GM23338 (cell line): Measurements from ENCODE around the gene GRIN1. TPM values are rescaled to one million over a fixed set of nuclear protein-coding genes. Genes with fewer than 3 reads are reported as not detected.

ENCODE experiments used
- STAT1 ChIP-seq: IDR thresholded peaks from one replicate; pipeline ENCODE4 v1.6.1; 2016; ENCODE audit warnings: antibody characterized with exemption; ENCODE audit not compliant: unreplicated experiment
- microRNA-seq: library from miRNA; unstranded; fragments of <30 nt; microRNA quantifications from one replicate; pipeline ENCODE4, GENCODE V29; 2017
- polyA plus RNA-seq: library from polyadenylated mRNA; unstranded; fragments of >200 nt; fragmentation: Nextera tagmentation; extraction: Ambion mirVana; gene quantifications from 2 replicates; pipeline ENCODE4 v1.2.1, GENCODE V29; 2016
- small RNA-seq: library from RNA; depleted of rRNA; stranded (forward); fragments of <200 nt; gene quantifications from one replicate; pipeline ENCODE3, GENCODE V24; 2014; ENCODE audit warnings: low replicate concordance
- total RNA-seq: library from RNA; depleted of rRNA; stranded (reverse); fragments of >200 nt; shearing (Covaris generic); gene quantifications from 2 replicates; pipeline ENCODE4 v1.2.3, GENCODE V29; 2014; rRNA removed

The GRIN1 gene
- total and polyA plus RNA-seq, 2 experiments from 2014 or later, result 2.7 to 5.5 TPM

DNA sequence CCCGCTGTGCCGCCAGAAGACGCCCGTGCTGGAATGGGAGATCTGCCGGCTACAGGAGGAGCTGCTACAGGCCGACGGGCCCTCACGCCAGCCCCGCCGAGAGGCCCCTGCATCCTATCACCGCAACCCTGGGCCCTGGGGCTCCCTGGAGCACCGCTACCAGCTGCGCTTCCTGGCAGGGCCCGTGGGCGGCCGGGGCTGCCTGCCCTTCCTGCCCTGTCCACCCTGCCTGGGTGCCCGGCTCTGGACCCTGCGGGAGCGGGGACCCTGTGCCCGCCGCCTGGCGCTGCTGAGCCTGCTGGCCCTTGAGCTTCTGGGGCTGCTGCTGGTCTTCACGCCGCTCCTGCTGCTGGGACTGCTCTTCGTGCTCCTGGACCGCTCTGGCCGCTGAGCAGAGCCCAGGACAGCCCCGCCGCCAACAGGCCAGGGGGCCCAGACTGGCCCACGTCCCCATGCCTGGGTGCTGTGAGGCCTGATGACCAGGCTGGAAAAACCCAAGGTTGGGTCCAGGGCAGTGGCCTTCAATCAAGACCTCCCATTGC is 79.3 kb downstream of the GRIN1 start (continued):
- no peak for TF ChIP-seq STAT1

Small RNAs within 50 kb of the gene (microRNA-seq; reads per million reads assigned to microRNA genes)
- not detected for gene MIR3621

Small RNAs within 50 kb of the gene (small RNA-seq; reads per million reads assigned to genes)
- gene MIR3621 (not detected), gene RF00153 (not detected)

Other genes with a start within 250 kb of the GRIN1 start
Only the 30 nearest of the 31 such genes appear.
- gene C8G, start 193.9 kb upstream of the GRIN1 start, total RNA-seq, result not detected in 2 replicates
- not detected in 2 replicates for gene C8G, start 193.9 kb upstream of the GRIN1 start, polyA plus RNA-seq
- gene LCN12, start 186.9 kb upstream of the GRIN1 start, total RNA-seq, result 0.69 and 2.6 TPM in 2 replicates
- 0.39 and 0.68 TPM in 2 replicates for gene LCN12, start 186.9 kb upstream of the GRIN1 start, polyA plus RNA-seq
- gene PTGDS, start 161.7 kb upstream of the GRIN1 start, total RNA-seq, result 1.9 TPM in 1 of 2 replicates, not detected in the other
- gene PTGDS, start 161.7 kb upstream of the GRIN1 start, polyA plus RNA-seq, result 3.1 and 5.9 TPM in 2 replicates
- not detected in 2 replicates for gene LCNL1, start 156.2 kb upstream of the GRIN1 start, total RNA-seq
- gene LCNL1, start 156.2 kb upstream of the GRIN1 start, polyA plus RNA-seq, result 0.11 and 0.14 TPM in 2 replicates
- 33.9 and 71.5 TPM in 2 replicates for gene PAXX, start 146.7 kb upstream of the GRIN1 start, total RNA-seq
- 86.0 and 88.3 TPM in 2 replicates for gene PAXX, start 146.7 kb upstream of the GRIN1 start, polyA plus RNA-seq
- 0.56 TPM in 1 of 2 replicates, not detected in the other for gene CLIC3, start 142.6 kb upstream of the GRIN1 start, total RNA-seq
- gene CLIC3, start 142.6 kb upstream of the GRIN1 start, polyA plus RNA-seq, result 0.53 and 0.57 TPM in 2 replicates
- gene ABCA2, start 110.9 kb upstream of the GRIN1 start, total RNA-seq, result 14.2 and 16.0 TPM in 2 replicates
- gene ABCA2, start 110.9 kb upstream of the GRIN1 start, polyA plus RNA-seq, result 5.6 and 7.0 TPM in 2 replicates
- not detected in 2 replicates for gene FUT7, start 107.1 kb upstream of the GRIN1 start, total RNA-seq
- not detected in 2 replicates for gene FUT7, start 107.1 kb upstream of the GRIN1 start, polyA plus RNA-seq
- 26.2 and 34.3 TPM in 2 replicates for gene NPDC1, start 93.0 kb upstream of the GRIN1 start, total RNA-seq
- 35.5 and 36.7 TPM in 2 replicates for gene NPDC1, start 93.0 kb upstream of the GRIN1 start, polyA plus RNA-seq
- 1.1 and 1.9 TPM in 2 replicates for gene ENTPD2, start 85.1 kb upstream of the GRIN1 start, total RNA-seq
- gene ENTPD2, start 85.1 kb upstream of the GRIN1 start, polyA plus RNA-seq, result 1.8 and 2.9 TPM in 2 replicates
- 55.1 and 60.3 TPM in 2 replicates for gene SAPCD2, start 68.6 kb upstream of the GRIN1 start, total RNA-seq
- 13.4 and 14.5 TPM in 2 replicates for gene SAPCD2, start 68.6 kb upstream of the GRIN1 start, polyA plus RNA-seq
- gene UAP1L1, start 61.6 kb upstream of the GRIN1 start, total RNA-seq, result 5.5 and 8.1 TPM in 2 replicates
- gene UAP1L1, start 61.6 kb upstream of the GRIN1 start, polyA plus RNA-seq, result 2.5 and 3.4 TPM in 2 replicates
- 35.7 and 39.9 TPM in 2 replicates for gene MAN1B1, start 52.2 kb upstream of the GRIN1 start, total RNA-seq
- gene MAN1B1, start 52.2 kb upstream of the GRIN1 start, polyA plus RNA-seq, result 15.7 and 18.2 TPM in 2 replicates
- 9.7 and 19.7 TPM in 2 replicates for gene DPP7, start 24.4 kb upstream of the GRIN1 start, total RNA-seq
- gene DPP7, start 24.4 kb upstream of the GRIN1 start, polyA plus RNA-seq, result 25.2 and 26.8 TPM in 2 replicates
- gene LRRC26, start 30.9 kb downstream of the GRIN1 start, total RNA-seq, result 0.16 and 0.21 TPM in 2 replicates
- 3.0 and 4.3 TPM in 2 replicates for gene LRRC26, start 30.9 kb downstream of the GRIN1 start, polyA plus RNA-seq
- not detected in 2 replicates for gene TMEM210, start 32.9 kb downstream of the GRIN1 start, total RNA-seq
- not detected in 2 replicates for gene TMEM210, start 32.9 kb downstream of the GRIN1 start, polyA plus RNA-seq
- gene ANAPC2, start 49.4 kb downstream of the GRIN1 start, total RNA-seq, result 41.5 and 42.9 TPM in 2 replicates
- 16.4 and 19.2 TPM in 2 replicates for gene ANAPC2, start 49.4 kb downstream of the GRIN1 start, polyA plus RNA-seq
- 91.5 and 132 TPM in 2 replicates for gene SSNA1, start 49.5 kb downstream of the GRIN1 start, total RNA-seq
- 154 TPM in 2 replicates for gene SSNA1, start 49.5 kb downstream of the GRIN1 start, polyA plus RNA-seq
- gene TPRN, start 61.6 kb downstream of the GRIN1 start, total RNA-seq, result 29.2 and 29.3 TPM in 2 replicates
- gene TPRN, start 61.6 kb downstream of the GRIN1 start, polyA plus RNA-seq, result 6.4 and 9.1 TPM in 2 replicates
- gene TMEM203, start 66.5 kb downstream of the GRIN1 start, total RNA-seq, result 43.2 and 53.4 TPM in 2 replicates
- 32.7 and 37.4 TPM in 2 replicates for gene TMEM203, start 66.5 kb downstream of the GRIN1 start, polyA plus RNA-seq
- 25.4 and 38.1 TPM in 2 replicates for gene NDOR1, start 66.5 kb downstream of the GRIN1 start, total RNA-seq
- 19.4 and 19.7 TPM in 2 replicates for gene NDOR1, start 66.5 kb downstream of the GRIN1 start, polyA plus RNA-seq
- gene RNF208, start 83.1 kb downstream of the GRIN1 start, total RNA-seq, result 1.4 and 1.9 TPM in 2 replicates
- gene RNF208, start 83.1 kb downstream of the GRIN1 start, polyA plus RNA-seq, result 5.6 and 7.4 TPM in 2 replicates
- 1.4 and 2.0 TPM in 2 replicates for gene CYSRT1, start 86.0 kb downstream of the GRIN1 start, total RNA-seq
- 2.0 and 3.2 TPM in 2 replicates for gene CYSRT1, start 86.0 kb downstream of the GRIN1 start, polyA plus RNA-seq
- gene RNF224, start 88.3 kb downstream of the GRIN1 start, total RNA-seq, result 0.63 TPM in 1 of 2 replicates, not detected in the other
- not detected in 2 replicates for gene RNF224, start 88.3 kb downstream of the GRIN1 start, polyA plus RNA-seq
- gene SLC34A3, start 91.7 kb downstream of the GRIN1 start, total RNA-seq, result not detected in 2 replicates
- not detected in 2 replicates for gene SLC34A3, start 91.7 kb downstream of the GRIN1 start, polyA plus RNA-seq
- gene TUBB4B, start 102.1 kb downstream of the GRIN1 start, total RNA-seq, result 334 and 374 TPM in 2 replicates
- gene TUBB4B, start 102.1 kb downstream of the GRIN1 start, polyA plus RNA-seq, result 389 and 408 TPM in 2 replicates
- not detected in 2 replicates for gene STPG3, start 112.1 kb downstream of the GRIN1 start, total RNA-seq
- not detected in 2 replicates for gene STPG3, start 112.1 kb downstream of the GRIN1 start, polyA plus RNA-seq
- 79.5 and 97.3 TPM in 2 replicates for gene NELFB, start 116.2 kb downstream of the GRIN1 start, total RNA-seq
- 30.0 and 31.2 TPM in 2 replicates for gene NELFB, start 116.2 kb downstream of the GRIN1 start, polyA plus RNA-seq
- gene TOR4A, start 138.6 kb downstream of the GRIN1 start, total RNA-seq, result 14.4 and 19.0 TPM in 2 replicates
- 2.0 and 2.1 TPM in 2 replicates for gene TOR4A, start 138.6 kb downstream of the GRIN1 start, polyA plus RNA-seq
- 39.0 and 55.1 TPM in 2 replicates for gene NRARP, start 163.1 kb downstream of the GRIN1 start, total RNA-seq
- gene NRARP, start 163.1 kb downstream of the GRIN1 start, polyA plus RNA-seq, result 4.0 and 4.8 TPM in 2 replicates